A549 (cell line): ENCODE results near the gene THOC7.

Experiments used
- BHLHE40 ChIP-seq: IDR thresholded peaks from 2 replicates; pipeline ENCODE4 v1.6.1; 2012; ENCODE audit warnings: low read depth, low read length, inconsistent platforms
- NR3C1 ChIP-seq: fragments of >200 bp; sonication (Bioruptor Twin); formaldehyde crosslinking; IDR thresholded peaks from 3 replicates; pipeline ENCODE4 v1.6.1; 2017
- POLR2A ChIP-seq: IDR thresholded peaks from 2 replicates; pipeline ENCODE4 v1.6.1; 2012; ENCODE audit warnings: mild to moderate bottlenecking, low read length
- TF ChIP-seq, protein P1 (sequence below): IDR thresholded peaks from 2 replicates; pipeline ENCODE4 v1.6.1; 2012

DNA sequence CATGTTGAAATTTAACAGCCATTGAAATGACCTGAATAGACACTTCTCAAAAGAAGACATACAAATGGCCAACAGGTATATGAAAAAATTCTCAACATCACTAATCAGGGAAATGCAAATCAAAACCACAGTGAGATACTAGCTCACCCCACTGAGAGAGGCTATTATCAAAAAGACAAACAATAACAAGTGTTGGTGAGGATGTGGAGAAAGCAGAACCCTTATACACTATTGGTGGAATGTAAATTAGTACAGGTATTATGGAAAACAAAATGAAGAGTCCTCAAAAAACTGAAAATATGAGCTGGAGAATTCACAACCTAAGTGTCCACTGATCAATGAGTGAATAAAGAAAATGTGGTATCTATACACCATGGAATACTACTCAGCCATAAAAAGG is 21.5 kb downstream of the THOC7 start:
- TF ChIP-seq, protein P1, sequence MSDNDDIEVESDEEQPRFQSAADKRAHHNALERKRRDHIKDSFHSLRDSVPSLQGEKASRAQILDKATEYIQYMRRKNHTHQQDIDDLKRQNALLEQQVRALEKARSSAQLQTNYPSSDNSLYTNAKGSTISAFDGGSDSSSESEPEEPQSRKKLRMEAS = no peak
- TF ChIP-seq POLR2A (no peak), BHLHE40 (no peak), NR3C1 (no peak)
